HEK293 (cell line): ENCODE measurements around the gene DPF3.

Source experiments
- CTCF ChIA-PET: fragments of 350-600 bp; formaldehyde crosslinking; extraction: SDS; loops from one replicate; lab custom pipeline; 2021; ENCODE audit warnings: antibody characterized with exemption; lab: Yijun Ruan, JAX
- POLR2A ChIA-PET: fragments of 300-600 bp; formaldehyde crosslinking; extraction: SDS; loops from one replicate; lab custom pipeline; 2020; ENCODE audit warnings: antibody characterized with exemption, inconsistent platforms; lab: Yijun Ruan, JAX
- H3K27ac ChIP-seq: fragments of 200-500 bp; sonication (Bioruptor generic); 2 replicates; pipeline ENCODE4 v1.5.1; 2014; ENCODE audit warnings: low read depth, low read length, control low read depth, inconsistent platforms; ENCODE audit errors: extremely low read depth
- H3K36me3 ChIP-seq, 2 experiments: fragments of 200-500 bp in 1 of 2; sonication (Bioruptor generic) in 1 of 2; 1 replicate in 1 of 2; 2 replicates in 1 of 2; pipeline ENCODE4 v1.5.1; 2014 to 2017; ENCODE audit warnings: inconsistent platforms in 2 of 2, low read length in 2 of 2; ENCODE audit not compliant: control insufficient read depth in 2 of 2, insufficient read depth in 1 of 2
- H3K4me1 ChIP-seq: fragments of 200-500 bp; sonication (Bioruptor generic); 2 replicates; pipeline ENCODE4 v1.5.1; 2014; ENCODE audit warnings: mild to moderate bottlenecking, low read length, inconsistent platforms; ENCODE audit not compliant: control insufficient read depth, insufficient read depth
- H3K4me3 ChIP-seq: 2 replicates; pipeline ENCODE4 v1.5.1; 2011; ENCODE audit warnings: low read depth, mild to moderate bottlenecking, control low read depth, low read length, moderate library complexity
- H3K9me3 ChIP-seq: fragments of 200-500 bp; sonication (Bioruptor generic); 2 replicates; pipeline ENCODE4 v1.5.1; 2014; ENCODE audit warnings: low read depth, low read length, inconsistent platforms; ENCODE audit not compliant: control insufficient read depth, insufficient read depth
- REPIN1 ChIP-seq: fragments of 450-650 bp; formaldehyde crosslinking; IDR thresholded peaks from 2 replicates; pipeline ENCODE4 v1.5.1; 2017; ENCODE audit warnings: missing biosample characterization, missing genetic modification characterization, low read depth
- TSHZ1 ChIP-seq: fragments of 450-650 bp; formaldehyde crosslinking; IDR thresholded peaks from 2 replicates; pipeline ENCODE4 v1.5.1; 2016; ENCODE audit warnings: missing biosample characterization, missing genetic modification characterization, borderline replicate concordance
- ZBTB26 ChIP-seq: fragments of 450-650 bp; formaldehyde crosslinking; optimal IDR thresholded peaks from 2 replicates; pipeline ENCODE3; 2016; ENCODE audit warnings: missing biosample characterization, mild to moderate bottlenecking, missing genetic modification characterization
- ZBTB7A ChIP-seq: fragments of 450-650 bp; formaldehyde crosslinking; IDR thresholded peaks from 2 replicates; pipeline ENCODE4 v1.5.1; 2016; ENCODE audit warnings: low read depth, missing biosample characterization, missing genetic modification characterization
- ZFP37 ChIP-seq: fragments of 450-650 bp; formaldehyde crosslinking; IDR thresholded peaks from 2 replicates; pipeline ENCODE4 v1.5.1; 2016; ENCODE audit warnings: missing biosample characterization, missing genetic modification characterization
- ZFP69B ChIP-seq: fragments of 450-650 bp; formaldehyde crosslinking; IDR thresholded peaks from 2 replicates; pipeline ENCODE4 v1.5.1; 2016; ENCODE audit warnings: missing biosample characterization, missing genetic modification characterization
- ZNF146 ChIP-seq: fragments of 450-650 bp; formaldehyde crosslinking; IDR thresholded peaks from 2 replicates; pipeline ENCODE4 v1.5.1; 2016; ENCODE audit warnings: missing biosample characterization, missing genetic modification characterization
- ZNF155 ChIP-seq: fragments of 450-650 bp; formaldehyde crosslinking; IDR thresholded peaks from 2 replicates; pipeline ENCODE4 v1.5.1; 2016; ENCODE audit warnings: missing biosample characterization, missing genetic modification characterization
- ZNF221 ChIP-seq: fragments of 450-650 bp; formaldehyde crosslinking; IDR thresholded peaks from 2 replicates; pipeline ENCODE4 v1.5.1; 2017; ENCODE audit warnings: missing biosample characterization, missing genetic modification characterization, borderline replicate concordance
- ZNF48 ChIP-seq: fragments of 450-650 bp; formaldehyde crosslinking; IDR thresholded peaks from 2 replicates; pipeline ENCODE4 v1.5.1; 2016; ENCODE audit warnings: missing biosample characterization, missing genetic modification characterization
- ZNF558 ChIP-seq: fragments of 450-650 bp; formaldehyde crosslinking; IDR thresholded peaks from 2 replicates; pipeline ENCODE4 v1.5.1; 2016; ENCODE audit warnings: missing biosample characterization, missing genetic modification characterization
- ZNF600 ChIP-seq: fragments of 450-650 bp; formaldehyde crosslinking; IDR thresholded peaks from 2 replicates; pipeline ENCODE4 v1.5.1; 2016; ENCODE audit warnings: missing biosample characterization, missing genetic modification characterization
- ZNF654 ChIP-seq: fragments of 450-650 bp; formaldehyde crosslinking; IDR thresholded peaks from 2 replicates; pipeline ENCODE4 v1.5.1; 2016; ENCODE audit warnings: low read depth, missing biosample characterization, missing genetic modification characterization
- ZNF843 ChIP-seq: fragments of 450-650 bp; formaldehyde crosslinking; IDR thresholded peaks from 2 replicates; pipeline ENCODE4 v1.5.1; 2016; ENCODE audit warnings: missing biosample characterization, missing genetic modification characterization
- TF ChIP-seq, protein P1 (sequence below): fragments of 450-650 bp; formaldehyde crosslinking; IDR thresholded peaks from 2 replicates; pipeline ENCODE4 v1.5.1; 2016; ENCODE audit warnings: missing biosample characterization, missing genetic modification characterization
- TF ChIP-seq, protein P2 (sequence below): fragments of 450-650 bp; formaldehyde crosslinking; IDR thresholded peaks from 2 replicates; pipeline ENCODE4 v1.5.1; 2016; ENCODE audit warnings: missing biosample characterization, missing genetic modification characterization

Gene DPF3

GRCh38 chr14:72882047-72882446, 11.9 kb downstream of the DPF3 start:
- H3K4me1 ChIP-seq: no peaks in the 10 kb centered on the region
- no peak overlapping the region for H3K27ac ChIP-seq
- ChIA-PET POLR2A (no interaction called here), CTCF (interaction anchor here (0.5 to 1.6 kb wide), 2 partner anchors 365 to 382 kb away, joined by 3 read pairs; no protein-coding TSS in a partner anchor)
- no peak for TF ChIP-seq ZFP37 (tag by site-specific recombination)
- no peak for TF ChIP-seq ZBTB7A (tag by site-specific recombination)
- no peak for TF ChIP-seq ZNF654 (tag by site-specific recombination)
- TF ChIP-seq, protein P1, sequence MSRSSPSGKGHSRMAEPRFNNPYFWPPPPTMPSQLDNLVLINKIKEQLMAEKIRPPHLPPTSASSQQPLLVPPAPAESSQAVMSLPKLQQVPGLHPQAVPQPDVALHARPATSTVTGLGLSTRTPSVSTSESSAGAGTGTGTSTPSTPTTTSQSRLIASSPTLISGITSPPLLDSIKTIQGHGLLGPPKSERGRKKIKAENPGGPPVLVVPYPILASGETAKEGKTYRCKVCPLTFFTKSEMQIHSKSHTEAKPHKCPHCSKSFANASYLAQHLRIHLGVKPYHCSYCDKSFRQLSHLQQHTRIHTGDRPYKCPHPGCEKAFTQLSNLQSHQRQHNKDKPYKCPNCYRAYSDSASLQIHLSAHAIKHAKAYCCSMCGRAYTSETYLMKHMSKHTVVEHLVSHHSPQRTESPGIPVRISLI (tag by site-specific recombination): no peak
- TF ChIP-seq ZNF48 (tag by site-specific recombination): no peak
- no peak for TF ChIP-seq ZNF558
- no peak for TF ChIP-seq ZNF146 (tag by site-specific recombination)
- TF ChIP-seq ZBTB26: no peak
- no peak for TF ChIP-seq ZNF843
- no peak for TF ChIP-seq TSHZ1
- no peak for TF ChIP-seq ZNF600 (tag by site-specific recombination)
- TF ChIP-seq, protein P2, sequence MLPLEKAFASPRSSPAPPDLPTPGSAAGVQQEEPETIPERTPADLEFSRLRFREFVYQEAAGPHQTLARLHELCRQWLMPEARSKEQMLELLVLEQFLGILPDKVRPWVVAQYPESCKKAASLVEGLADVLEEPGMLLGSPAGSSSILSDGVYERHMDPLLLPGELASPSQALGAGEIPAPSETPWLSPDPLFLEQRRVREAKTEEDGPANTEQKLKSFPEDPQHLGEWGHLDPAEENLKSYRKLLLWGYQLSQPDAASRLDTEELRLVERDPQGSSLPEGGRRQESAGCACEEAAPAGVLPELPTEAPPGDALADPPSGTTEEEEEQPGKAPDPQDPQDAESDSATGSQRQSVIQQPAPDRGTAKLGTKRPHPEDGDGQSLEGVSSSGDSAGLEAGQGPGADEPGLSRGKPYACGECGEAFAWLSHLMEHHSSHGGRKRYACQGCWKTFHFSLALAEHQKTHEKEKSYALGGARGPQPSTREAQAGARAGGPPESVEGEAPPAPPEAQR (tag by site-specific recombination): no peak
- TF ChIP-seq ZNF221 (tag by site-specific recombination): no peak
- no peak overlapping the region for H3K4me3 ChIP-seq
- H3K36me3 ChIP-seq: no peaks in the 10 kb centered on the region
- H3K9me3 ChIP-seq: no peaks in the 10 kb centered on the region

GRCh38 chr14:72881543-72881942, 12.4 kb downstream of the DPF3 start:
- CTCF ChIA-PET: interaction anchor here (0.5 to 1.6 kb wide), 3 partner anchors 179 to 382 kb away, joined by 3 to 4 read pairs (median 3); no protein-coding TSS in a partner anchor
- Histone ChIP-seq H3K9me3 (no peaks in the 10 kb centered on the region), H3K36me3 (no peaks in the 10 kb centered on the region), H3K4me1 (no peaks in the 10 kb centered on the region), H3K27ac (no peak overlapping the region), H3K4me3 (no peak overlapping the region)
- TF ChIP-seq REPIN1 (tag by site-specific recombination) (no peak), ZNF155 (tag by site-specific recombination) (no peak), ZFP69B (tag by site-specific recombination) (no peak)
- POLR2A ChIA-PET: no interaction called here
